ENCODE data around the gene MNAT1.
"Not testable (repeated sequence)": the region's sequence is repeated elsewhere in the genome, so short reads cannot be mapped to it uniquely, and the experiment has no call there.

The MNAT1 gene

DNA sequence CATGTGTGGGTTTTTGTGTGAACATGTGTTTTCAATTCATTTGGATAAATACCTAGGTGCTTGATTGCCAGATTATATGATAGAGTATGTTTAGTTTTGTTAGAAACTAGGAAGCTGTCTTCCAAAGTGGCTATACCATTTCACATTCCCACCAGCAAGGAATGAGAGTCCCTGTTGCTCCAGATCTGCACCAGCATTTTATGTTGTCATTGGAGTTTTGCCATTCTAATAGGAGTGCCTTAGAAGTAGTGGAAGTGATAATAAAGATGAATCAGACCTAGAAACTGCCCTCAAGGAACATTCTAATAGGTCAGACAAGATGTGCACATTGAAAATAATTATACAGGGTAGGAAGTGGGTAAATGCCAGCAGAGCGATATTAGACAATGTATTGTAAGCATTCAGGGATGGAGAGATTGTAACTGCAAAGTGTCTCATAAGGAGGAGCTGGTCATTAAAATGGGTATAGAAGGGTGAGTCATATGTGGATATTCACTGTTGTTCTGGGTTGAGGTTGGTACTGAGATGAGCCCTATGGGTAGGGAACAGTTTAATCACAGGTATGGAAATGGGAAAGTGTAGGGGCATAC is 71.4 kb downstream of the MNAT1 start:
- peak; percentile 22 for DNase-seq (ENCODE audit: low read depth)

DNA sequence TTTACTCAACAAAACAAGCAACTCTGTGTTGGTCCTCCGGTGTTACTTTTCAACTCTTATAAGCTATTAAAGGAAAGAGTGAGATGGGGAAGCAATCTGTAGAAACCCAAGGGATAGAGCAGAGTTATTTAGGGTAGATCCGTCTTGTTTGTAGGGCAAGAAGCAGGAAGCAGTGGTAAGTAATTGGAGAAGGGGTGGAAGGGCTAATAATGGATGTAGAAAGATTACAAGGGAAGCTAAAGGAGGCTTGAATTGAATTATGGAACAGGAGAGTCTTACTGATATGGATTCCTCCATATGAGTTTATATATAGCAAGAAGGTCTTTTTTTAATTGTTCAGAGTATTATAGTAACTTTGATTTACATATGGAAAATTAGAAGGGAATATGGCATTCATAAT is 72.7 kb downstream of the MNAT1 start:
- no peak for DNase-seq (ENCODE audit: low read depth)

DNA sequence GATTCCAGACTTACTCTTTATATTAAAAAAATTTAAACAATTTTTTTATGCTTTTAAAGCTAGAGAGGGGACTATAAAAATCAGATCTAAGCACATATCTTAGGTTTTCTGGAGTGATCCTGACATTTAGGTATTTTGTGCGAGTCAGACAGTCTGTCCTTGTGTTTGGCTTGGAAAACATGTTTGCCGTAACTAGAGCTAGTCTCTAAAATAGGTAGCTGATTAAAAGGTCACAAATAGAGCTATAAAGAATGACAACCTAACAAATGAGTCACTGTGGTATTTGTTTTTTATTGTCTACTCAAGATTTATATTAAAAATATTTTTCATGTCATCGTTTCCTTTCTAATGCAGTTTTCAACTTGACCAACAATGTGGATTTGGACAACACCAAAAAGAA is 73.4 kb downstream of the MNAT1 start:
- no peak for DNase-seq (ENCODE audit: low read depth)

DNA sequence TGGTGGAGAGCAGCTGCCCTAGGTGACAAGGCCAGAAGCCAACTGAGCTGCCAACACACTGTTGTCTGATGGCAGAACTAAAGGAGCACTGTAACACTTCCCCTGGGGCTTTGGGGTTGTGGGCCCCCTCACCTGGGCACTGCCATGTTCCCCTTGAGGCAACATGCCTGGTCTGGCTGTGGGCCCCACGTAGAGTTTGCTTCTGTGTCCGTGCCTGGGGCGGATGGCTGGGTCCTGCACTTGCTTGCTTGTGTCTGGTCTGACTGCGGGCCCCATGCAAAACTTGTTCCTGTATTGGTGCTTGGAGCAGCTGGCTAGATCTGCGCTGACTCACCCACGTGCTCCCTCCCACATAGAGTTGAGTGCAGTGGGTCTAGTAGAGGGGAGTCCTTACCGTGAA is 78.4 kb downstream of the MNAT1 start:
- no peak for DNase-seq (ENCODE audit: low read depth)

DNA sequence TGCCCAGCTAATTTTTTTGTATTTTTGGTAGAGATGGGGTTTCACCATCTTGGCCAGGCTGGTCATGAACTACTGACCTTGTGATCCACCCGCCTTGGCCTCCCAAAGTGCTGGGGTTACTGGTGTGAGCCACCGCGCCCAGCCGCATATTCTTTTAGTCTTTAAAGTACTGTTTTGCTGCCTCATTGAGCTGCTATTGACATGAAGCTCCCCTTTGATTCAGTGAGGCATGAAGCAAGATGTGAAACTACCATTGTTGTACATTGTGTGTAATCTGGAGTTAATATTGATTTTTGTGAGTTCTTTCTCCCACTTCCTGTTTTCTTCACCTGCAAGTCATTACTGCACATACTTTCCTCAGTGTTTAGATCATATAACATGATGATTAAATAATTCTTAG is 80.8 kb downstream of the MNAT1 start:
- no peak for DNase-seq (ENCODE audit: low read depth)

DNA sequence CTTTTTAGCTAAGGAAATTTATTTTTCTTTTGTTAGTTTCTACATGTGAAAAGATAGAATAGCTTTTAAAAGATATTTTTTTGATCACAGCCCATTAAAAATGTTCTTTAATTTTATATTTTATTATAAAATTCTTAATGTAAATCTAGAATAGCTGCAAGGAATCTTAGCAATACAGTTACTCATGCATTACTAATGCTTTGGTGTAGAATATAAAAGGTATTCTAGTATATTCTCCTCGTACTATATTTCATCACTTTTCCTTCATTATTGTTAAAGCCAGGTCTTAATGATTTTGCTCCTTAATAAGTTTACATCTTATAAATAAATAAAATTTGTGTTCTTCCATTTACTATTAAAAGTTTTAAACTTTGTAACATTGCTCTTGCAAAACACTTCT is 82.6 kb downstream of the MNAT1 start:
- no peak for DNase-seq (ENCODE audit: low read depth)

DNA sequence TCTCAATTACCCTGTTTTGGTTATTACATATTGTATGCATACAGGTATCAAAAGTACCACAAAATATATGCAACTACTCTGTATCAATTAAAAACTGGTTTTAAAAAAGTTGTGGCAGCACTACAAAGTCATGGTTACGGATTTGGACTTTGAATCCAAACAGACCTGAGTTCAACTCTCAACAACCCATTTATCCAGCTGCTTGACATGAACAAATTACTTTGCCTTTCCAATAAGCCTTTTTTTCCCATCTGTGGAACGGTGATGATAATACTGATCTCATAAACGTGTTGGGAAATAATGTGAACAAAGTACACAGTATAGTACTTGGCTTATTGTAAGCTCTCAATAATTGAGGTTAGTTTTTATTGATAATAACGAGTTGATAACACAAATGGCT is 85.0 kb downstream of the MNAT1 start:
- no peak for DNase-seq (ENCODE audit: low read depth)

DNA sequence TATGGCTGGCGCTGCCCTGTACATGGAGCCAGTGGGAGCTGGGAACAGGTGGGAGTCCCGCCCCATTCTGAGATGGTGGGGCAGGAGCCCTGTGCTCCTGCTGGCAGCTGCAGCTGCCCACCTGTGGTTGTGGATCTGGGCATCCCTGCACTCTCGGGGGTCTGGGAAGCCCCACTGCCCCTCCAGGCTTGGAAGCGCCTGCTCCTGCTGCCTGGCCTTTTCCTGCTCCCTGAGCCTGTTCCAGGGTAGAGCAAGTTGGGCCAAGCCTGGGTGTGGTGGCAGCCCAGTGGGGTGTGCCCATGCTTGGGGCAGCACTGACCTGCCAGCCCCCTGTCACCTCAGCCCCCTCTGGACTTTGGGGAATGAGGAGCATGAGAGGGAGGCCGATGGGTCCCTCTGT is 104.0 kb downstream of the MNAT1 start:
- no peak for DNase-seq (ENCODE audit: low read depth)

DNA sequence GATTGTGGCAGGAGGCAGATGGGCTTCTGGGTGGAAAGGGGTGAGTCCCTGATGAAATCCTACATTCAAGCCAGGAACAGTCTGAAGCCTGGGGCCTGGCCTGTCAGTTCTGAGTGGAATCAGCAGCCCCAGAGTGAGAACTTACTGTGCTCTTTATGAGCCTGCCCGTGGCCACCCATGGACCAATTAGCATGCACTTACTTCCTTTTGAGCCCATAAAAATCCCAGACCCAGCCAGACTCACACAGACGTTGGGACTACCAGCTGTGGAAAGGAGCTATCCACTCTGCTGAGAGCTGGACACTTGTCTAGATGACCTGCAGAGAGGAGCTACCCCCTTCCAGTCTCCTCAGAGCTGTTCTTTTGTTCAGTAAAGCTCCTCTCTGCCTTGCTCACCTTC is 104.5 kb downstream of the MNAT1 start:
- no peak for DNase-seq (ENCODE audit: low read depth)

DNA sequence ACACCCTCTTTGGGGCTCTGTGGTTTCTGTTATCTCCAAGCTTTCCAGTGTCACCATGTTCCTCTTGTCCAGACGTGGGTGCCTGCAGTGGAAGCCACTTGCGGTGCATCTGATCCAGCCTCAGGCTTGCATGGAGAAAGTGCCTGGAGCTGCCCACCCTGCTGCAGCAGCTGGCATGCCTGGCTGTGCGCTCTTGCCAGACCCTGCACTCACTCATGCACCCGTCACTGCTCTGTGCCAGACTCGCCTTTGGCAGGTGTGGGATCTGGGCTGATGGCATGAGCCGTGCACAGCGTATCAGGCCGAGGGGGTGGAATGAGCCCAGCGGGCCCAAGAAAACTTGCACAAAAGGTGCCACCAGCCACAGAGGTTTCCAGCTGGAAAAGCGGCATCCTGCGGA is 105.1 kb downstream of the MNAT1 start:
- DNase-seq (ENCODE audit: low read depth), result no peak

DNA sequence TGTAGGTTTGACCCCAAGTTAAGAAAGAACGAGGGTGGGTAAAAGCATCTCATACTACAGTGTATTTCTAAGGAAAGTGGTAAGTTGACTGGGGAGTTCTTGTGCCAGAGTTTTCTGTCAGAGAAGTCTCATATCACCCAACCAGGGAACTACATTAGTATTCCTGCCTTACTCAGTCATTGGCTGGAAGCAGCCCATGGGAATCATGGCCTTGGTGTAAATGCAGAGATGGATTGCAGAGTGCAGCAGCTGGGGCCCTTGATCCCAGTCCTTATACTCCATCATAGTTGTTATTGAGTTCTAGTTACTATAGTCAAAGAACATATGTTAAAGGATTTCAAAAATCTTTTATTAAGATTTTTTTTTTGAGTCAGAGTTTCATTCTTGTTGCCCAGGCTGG is 105.8 kb downstream of the MNAT1 start:
- DNase-seq (ENCODE audit: low read depth), result no peak

DNA sequence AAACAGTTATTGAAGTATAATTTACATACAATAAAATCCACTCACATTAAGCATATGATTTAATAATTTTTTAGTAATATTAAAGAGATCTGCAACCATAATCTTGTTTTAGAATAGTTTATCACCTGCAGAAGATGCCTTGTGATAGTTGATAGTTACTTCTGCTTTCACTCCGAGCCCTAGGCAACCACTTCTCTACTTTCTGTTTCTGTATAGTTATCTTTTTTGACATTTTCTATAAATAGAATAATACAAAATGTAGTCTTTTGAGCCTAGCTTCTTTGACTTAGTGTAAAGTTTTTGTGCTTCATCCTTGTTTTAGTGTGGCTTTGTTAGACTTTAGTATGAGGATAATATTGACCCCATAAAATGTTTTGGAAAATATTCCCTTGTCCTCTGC is 111.0 kb downstream of the MNAT1 start:
- no peak for DNase-seq (ENCODE audit: low read depth)

DNA sequence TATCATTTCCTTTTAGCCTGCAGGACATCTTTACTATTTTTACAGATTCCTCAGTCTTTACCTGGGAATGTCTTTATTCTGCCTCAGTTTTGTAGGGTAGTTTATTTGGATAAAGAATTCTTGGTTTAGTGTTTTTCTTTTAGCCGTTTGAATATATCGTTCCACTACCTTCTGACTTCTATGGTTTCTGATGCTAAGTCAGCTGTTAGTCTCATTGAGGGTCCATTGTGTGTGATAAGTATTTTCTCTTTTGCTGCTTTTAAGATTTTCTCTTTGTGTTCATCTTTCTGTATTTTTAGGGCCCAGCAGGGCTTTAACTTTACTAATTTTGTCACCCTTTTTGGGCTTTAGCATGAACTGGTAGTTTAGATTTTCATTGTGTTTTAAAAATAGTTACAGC is 113.5 kb downstream of the MNAT1 start:
- DNase-seq (ENCODE audit: low read depth), result no peak

DNA sequence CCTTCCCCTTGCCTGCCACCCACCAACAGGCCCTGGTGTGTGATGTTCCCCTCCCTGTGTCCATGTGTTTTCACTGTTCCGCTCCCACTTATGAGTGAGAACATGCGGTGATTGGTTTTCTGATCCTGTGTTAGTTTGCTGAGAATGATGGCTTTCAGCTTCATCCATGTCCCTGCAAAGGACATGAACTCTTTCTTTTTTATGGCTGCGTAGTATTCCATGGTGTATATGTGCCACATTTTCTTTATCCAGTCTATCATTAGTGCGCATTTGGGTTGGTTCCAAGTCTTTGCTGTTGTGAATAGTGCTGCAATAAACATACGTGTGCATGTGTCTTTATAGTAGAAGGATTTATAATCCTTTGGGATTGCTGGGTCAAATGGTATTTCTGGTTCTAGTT is 117.1 kb downstream of the MNAT1 start:
- not testable (repeated sequence) for DNase-seq (ENCODE audit: low read depth)

DNA sequence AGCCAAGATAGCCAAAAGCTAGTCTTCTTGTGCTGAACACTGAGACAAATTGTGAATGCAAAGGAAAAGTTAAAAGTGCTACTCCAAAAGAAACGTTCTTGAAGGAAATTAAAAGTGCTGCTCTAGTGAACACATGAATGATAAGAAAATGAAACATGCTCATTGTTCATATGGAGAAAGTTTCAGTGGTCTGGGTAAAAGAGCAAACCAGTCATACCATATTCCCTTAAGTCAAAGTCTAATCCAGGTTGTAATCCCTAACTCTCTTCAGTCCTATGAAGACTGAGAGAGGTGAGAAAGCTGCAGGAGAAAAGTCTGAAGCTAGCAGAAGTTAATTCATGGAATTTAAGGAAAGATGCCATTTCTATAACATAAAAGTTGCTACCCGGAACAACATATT is 121.5 kb downstream of the MNAT1 start:
- no peak for DNase-seq (ENCODE audit: low read depth)

DNA sequence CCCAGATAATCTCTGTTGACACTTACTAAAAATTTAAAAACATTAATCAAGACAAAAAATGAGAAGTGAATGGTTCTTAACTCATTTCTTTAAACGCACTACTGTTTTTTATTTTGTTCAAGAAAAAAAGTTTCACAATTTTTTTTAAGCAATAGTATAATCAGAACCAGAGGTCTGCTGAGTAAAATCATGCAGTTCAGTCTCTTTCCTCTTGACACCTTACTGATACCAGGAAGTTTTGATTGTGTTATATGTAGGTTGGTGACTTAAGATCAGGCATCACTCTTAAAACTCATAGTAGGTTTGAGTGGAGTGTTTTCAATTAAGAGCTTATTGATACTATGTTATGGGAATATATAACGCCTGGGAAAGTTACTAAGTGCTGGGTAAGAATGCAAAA is 125.0 kb downstream of the MNAT1 start:
- DNase-seq (ENCODE audit: low read depth), result no peak

DNA sequence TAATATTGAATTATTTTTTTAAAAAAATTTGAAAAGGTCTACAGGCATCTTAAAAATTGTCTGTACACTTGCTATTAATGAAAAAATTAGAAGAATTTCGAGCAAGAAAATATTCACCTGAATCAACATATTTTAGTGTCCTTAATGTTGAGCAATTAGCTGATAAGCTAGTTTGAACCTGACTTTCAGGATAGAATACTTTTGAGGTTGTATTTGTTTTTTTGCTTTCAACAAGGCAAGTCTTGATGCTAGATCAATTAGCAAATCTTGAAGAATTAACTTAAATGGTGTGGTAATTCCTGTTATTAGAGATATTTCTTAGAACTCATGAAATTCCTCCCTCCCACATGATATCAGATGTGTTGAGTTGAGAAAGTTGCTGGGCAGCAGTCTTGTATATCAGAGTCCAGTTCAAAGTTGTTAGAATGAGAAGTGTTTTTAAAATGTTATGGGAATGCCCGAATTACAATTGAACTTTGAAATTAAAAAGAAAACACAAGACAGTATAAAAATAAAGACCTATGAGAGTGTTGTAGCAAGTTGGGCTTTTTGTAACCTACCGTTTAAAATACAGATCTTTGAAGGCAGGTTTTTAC is 127.1 kb downstream of the MNAT1 start:
- DNase-seq (ENCODE audit: low read depth), result no peak

DNA sequence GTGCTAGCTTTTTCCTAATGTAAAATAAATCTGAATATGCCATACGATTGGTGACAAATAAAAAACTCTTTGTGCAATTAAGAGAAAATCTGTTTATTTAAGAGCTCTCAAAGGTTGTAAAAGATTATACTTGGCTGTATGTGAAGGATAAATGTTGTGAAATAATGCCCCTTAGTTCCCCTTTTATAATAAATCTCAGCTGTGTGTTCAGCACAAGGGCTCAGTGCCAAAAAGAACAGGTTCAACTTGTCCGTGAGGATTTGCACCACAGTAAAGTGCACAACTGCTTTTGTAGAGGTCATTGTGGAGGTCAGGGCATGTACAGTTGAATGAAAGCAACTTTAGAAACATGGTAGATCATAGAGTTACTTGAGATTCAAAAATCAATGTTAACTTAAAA is 127.7 kb downstream of the MNAT1 start:
- no peak for DNase-seq (ENCODE audit: low read depth)

DNA sequence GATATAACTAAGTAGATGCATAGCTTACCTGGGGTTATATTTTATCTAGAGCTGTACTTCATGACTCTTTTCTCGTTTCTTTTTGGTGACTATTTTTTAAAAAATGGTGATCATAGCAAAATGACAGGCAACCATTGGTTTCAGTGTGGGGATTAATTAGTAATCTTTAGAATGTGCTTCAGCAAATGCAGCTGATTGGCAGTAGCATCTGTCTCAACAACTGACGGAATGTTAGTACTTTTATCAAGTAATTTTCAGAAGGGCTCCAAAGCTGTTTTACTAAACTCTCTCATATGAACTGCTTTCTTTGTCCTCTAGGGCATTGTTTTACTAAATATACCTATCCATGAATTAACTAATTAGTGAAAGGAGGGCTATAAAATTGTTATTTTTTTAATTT is 128.7 kb downstream of the MNAT1 start:
- DNase-seq (ENCODE audit: low read depth), result no peak

DNA sequence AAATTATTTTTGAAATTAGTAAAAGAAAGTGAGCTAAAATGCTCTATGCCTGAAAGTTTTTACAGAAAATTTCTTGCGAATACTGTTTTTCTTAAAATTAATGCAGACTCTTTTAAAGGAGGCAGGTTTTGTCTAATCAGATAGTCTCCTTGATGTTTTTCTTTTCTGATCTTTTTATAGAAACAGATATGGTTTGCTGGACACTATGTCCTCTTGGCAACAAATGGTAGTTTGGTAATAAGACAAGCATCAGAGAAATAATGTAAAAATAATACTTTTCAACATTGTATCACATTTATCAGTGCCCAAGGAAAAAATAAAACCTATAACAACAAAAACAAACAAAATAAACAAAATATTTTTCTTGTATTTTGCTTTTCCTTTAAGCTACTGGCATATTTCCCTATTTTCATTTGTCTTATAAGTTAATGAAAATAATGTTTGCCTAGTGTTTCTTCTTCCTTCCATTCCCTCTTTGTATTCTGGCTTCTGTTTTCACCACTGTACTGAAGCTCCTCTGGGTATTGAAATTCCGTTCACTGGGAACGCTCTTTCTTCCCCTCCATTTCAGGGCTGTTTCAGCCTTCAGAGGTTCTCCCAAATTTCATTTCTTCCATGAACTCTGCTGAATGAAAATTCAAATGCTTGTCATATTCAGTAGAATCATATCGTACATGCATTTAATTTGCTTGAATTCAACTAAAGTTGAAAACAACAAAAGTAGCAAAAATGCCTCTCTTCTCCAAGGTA is 131.0 kb downstream of the MNAT1 start:
- DNase-seq (ENCODE audit: low read depth), result no peak

DNA sequence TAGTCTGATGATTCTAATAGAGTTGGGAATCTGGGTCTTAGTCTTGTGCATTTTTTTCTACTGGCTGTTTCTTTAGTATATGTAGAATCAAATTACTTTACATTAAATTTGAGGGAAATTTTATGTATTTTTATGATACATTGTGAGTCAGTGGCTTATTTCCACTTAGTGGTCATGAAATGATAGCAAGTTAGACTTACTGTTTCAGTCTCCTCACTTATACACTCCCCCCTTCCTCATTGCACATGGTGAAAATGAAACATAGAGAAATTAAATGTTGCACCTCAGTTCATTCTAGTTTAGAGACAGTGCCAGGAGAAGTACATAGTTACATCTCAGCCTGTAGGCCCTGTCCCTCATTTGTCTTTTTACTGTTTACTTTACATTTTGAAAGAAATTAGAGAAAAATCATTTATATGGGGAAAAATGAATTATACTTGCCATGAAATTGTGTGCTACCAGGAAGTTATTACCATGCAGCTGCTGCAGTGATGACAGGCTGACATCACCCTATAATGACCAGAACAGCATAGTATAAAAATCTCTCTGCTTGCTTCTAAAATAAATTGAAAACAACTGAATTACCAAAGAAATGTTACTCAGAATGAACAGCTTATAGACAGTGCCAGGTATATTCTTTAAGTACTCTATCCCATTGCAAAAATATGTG is 133.1 kb downstream of the MNAT1 start:
- DNase-seq (ENCODE audit: low read depth), result no peak

DNA sequence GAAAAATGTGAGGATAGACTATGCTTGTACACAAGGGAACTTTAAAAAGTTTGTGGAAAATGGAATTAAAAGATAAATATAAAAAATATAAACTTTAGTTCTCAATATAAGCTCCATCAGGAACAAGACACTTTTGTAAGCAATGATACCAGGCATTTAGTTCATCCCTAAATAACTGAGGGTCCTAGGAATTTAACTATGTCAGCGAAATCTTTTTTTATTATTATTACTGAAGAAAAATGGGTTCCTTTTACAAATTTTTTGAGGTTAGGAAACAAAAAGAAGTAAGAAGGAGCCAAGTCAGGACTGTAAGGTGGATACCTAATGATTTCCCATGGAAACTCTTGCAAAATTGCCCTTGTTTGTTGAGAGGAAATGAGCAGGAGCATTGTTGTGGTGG is 143.6 kb downstream of the MNAT1 start:
- DNase-seq (ENCODE audit: low read depth), result no peak

DNA sequence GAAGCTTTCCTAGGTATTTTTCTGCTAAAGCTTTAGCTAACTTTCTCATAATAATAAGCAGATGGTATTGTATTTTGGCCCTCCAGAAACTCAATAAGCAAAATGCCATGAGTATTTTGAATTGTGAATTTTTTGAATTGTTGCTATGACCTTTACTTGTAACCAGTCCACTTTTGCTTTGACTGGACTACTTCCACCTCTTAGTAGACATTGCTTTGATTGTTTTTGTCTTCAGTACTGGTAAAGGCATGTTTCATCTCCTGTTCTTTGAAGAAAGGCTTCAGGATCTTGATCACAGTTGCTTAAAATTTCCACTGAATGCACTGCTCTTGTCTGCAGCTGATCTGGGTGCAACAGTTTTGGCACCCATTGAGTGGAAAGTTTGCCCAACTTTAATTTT is 144.0 kb downstream of the MNAT1 start:
- DNase-seq (ENCODE audit: low read depth), result peak; percentile 31
